ENCODE results near the gene ROCK1.

DNA sequence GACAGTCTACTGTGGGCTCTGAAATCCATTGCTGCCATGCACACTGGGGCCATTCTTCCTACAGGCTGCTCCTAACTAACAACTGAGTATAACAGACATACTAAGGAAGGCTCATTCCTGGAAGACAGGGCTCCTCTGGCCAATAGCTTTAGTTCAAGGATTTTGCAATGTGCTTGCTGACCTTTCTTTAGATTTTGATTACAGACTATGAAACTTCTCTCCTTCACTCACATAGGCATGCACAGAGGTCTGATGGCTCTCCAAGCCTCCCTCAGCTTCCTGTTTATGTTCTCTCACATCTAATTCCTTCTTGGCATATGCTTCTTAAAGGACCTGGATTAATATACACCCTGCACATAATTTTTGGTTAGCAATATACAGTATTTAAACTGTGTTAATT, 34.4 kb upstream of the ROCK1 start:
- TF ChIP-seq, protein P1, sequence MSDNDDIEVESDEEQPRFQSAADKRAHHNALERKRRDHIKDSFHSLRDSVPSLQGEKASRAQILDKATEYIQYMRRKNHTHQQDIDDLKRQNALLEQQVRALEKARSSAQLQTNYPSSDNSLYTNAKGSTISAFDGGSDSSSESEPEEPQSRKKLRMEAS (IDR thresholded peaks at IDR 0.05; ENCODE audit: insufficient read depth, insufficient read length) = no peak
- TF ChIP-seq, protein P2, sequence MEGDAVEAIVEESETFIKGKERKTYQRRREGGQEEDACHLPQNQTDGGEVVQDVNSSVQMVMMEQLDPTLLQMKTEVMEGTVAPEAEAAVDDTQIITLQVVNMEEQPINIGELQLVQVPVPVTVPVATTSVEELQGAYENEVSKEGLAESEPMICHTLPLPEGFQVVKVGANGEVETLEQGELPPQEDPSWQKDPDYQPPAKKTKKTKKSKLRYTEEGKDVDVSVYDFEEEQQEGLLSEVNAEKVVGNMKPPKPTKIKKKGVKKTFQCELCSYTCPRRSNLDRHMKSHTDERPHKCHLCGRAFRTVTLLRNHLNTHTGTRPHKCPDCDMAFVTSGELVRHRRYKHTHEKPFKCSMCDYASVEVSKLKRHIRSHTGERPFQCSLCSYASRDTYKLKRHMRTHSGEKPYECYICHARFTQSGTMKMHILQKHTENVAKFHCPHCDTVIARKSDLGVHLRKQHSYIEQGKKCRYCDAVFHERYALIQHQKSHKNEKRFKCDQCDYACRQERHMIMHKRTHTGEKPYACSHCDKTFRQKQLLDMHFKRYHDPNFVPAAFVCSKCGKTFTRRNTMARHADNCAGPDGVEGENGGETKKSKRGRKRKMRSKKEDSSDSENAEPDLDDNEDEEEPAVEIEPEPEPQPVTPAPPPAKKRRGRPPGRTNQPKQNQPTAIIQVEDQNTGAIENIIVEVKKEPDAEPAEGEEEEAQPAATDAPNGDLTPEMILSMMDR (IDR thresholded peaks at IDR 0.05; ENCODE audit: extremely low read depth in 1 of 2, insufficient read depth in 1 of 2, low read depth in 1 of 2, low read length in 2 of 2) = no peak
- TF ChIP-seq JUN (IDR thresholded peaks at IDR 0.05; ENCODE audit: borderline replicate concordance, insufficient read depth, insufficient read length, low read depth) (no peak), POLR2AphosphoS5 (IDR thresholded peaks at IDR 0.05; ENCODE audit: insufficient read depth, low read depth, low read length) (no peak), FOS (IDR thresholded peaks at IDR 0.05; ENCODE audit: borderline replicate concordance, insufficient read depth, low read length) (no peak), EZH2 (IDR thresholded peaks at IDR 0.05; ENCODE audit: borderline replicate concordance, low read depth, low read length, severe bottlenecking) (no peak), POLR2A (IDR thresholded peaks at IDR 0.05; ENCODE audit: low read depth, low read length) (no peak)
